ENCODE results near the gene DKKL1.
"Not testable (repeated sequence)": the region's sequence is repeated elsewhere in the genome, so short reads cannot be mapped to it uniquely, and the experiment has no call there.

Gene DKKL1

GRCh38 chr19:49363268-49364082 lies at the start of gene DKKL1:
DKKL1 (plus strand) TSS chr19:49363877; CDS start chr19:49363999, 122 bp downstream.
- DNase-seq (ENCODE audit: low read depth in 3 of 3): peak; percentile 29 to 81 (median 46)

- DNase-seq (ENCODE audit: low read depth in 3 of 3): no peak
These were observed 48.6 kb upstream of the DKKL1 start for GRCh38 chr19:49315111-49315510.

GRCh38 chr19:49316284-49316683 lies 47.4 kb upstream of the DKKL1 start:
- DNase-seq (ENCODE audit: low read depth in 3 of 3): no peak

GRCh38 chr19:49318296-49318695 lies 45.4 kb upstream of the DKKL1 start:
- DNase-seq (ENCODE audit: low read depth in 3 of 3): no peak

GRCh38 chr19:49324801-49325576 lies 38.7 kb upstream of the DKKL1 start, which contains the start of gene SLC6A16:
SLC6A16 (minus strand) TSS chr19:49325191; CDS start chr19:49311347, 13,844 bp downstream.
- no peak for DNase-seq (ENCODE audit: low read depth in 3 of 3)

GRCh38 chr19:49325756-49326155 lies 37.9 kb upstream of the DKKL1 start:
- not testable (repeated sequence) for DNase-seq (ENCODE audit: low read depth in 3 of 3)

- DNase-seq (ENCODE audit: low read depth in 3 of 3): no peak
These were observed 37.4 kb upstream of the DKKL1 start for GRCh38 chr19:49326165-49326704.

GRCh38 chr19:49327878-49328544 lies 35.7 kb upstream of the DKKL1 start:
- peak in 1 of 3 experiments; percentile 37 for DNase-seq (ENCODE audit: low read depth in 3 of 3)

- no peak for DNase-seq (ENCODE audit: low read depth in 3 of 3)
These were observed 34.9 kb upstream of the DKKL1 start for GRCh38 chr19:49328741-49329140.

GRCh38 chr19:49331187-49331586 lies 32.5 kb upstream of the DKKL1 start:
- not testable (repeated sequence) for DNase-seq (ENCODE audit: low read depth in 3 of 3)

- DNase-seq (ENCODE audit: low read depth in 3 of 3): peak in 2 of 3 experiments; percentile 45 to 47
These were observed 32.0 kb upstream of the DKKL1 start for GRCh38 chr19:49331616-49332055.

- not testable (repeated sequence) for DNase-seq (ENCODE audit: low read depth in 3 of 3)
These were observed 30.8 kb upstream of the DKKL1 start for GRCh38 chr19:49332691-49333417.

- DNase-seq (ENCODE audit: low read depth in 3 of 3): no peak
These were observed 30.3 kb upstream of the DKKL1 start for GRCh38 chr19:49333418-49333805.

GRCh38 chr19:49333811-49334288 lies 29.8 kb upstream of the DKKL1 start:
- peak in 2 of 3 experiments; percentile 48 to 63 for DNase-seq (ENCODE audit: low read depth in 3 of 3)

- DNase-seq (ENCODE audit: low read depth in 3 of 3): peak in 1 of 3 experiments; percentile 50
These were observed 28.4 kb upstream of the DKKL1 start, which contains the start of gene CD37 for GRCh38 chr19:49335071-49335783. CD37 (plus strand) TSS chr19:49335406; CDS start chr19:49335541, 135 bp downstream.

GRCh38 chr19:49335784-49336481 lies 27.7 kb upstream of the DKKL1 start:
- DNase-seq (ENCODE audit: low read depth in 3 of 3): no peak

GRCh38 chr19:49336482-49337266 lies 27.0 kb upstream of the DKKL1 start:
- DNase-seq (ENCODE audit: low read depth in 3 of 3): no peak

GRCh38 chr19:49337267-49338022 lies 26.2 kb upstream of the DKKL1 start:
- DNase-seq (ENCODE audit: low read depth in 3 of 3): no peak
